HCT116 (cell line): ENCODE data around the gene TKFC. TPM values are rescaled to one million over a fixed set of nuclear protein-coding genes. Genes with fewer than 3 reads are reported as not detected.

Experiments used
- EGR1 ChIP-seq: IDR thresholded peaks from 2 replicates; pipeline ENCODE4 v1.6.1; 2012; ENCODE audit warnings: low read depth
- FOSL1 ChIP-seq: IDR thresholded peaks from 2 replicates; pipeline ENCODE4 v1.6.1; 2012; ENCODE audit warnings: low read depth
- POLR2AphosphoS5 ChIP-seq: IDR thresholded peaks from 2 replicates; pipeline ENCODE4 v1.6.1; 2011; ENCODE audit warnings: mild to moderate bottlenecking, low read depth, low read length, moderate library complexity
- RAD21 ChIP-seq: IDR thresholded peaks from 2 replicates; pipeline ENCODE4 v1.6.1; 2012; ENCODE audit warnings: low read depth, mild to moderate bottlenecking
- SIN3A ChIP-seq: IDR thresholded peaks from 2 replicates; pipeline ENCODE4 v1.6.1; 2012; ENCODE audit warnings: low read depth
- ZFX ChIP-seq: fragments of 450-650 bp; IDR thresholded peaks from 2 replicates; pipeline ENCODE4 v1.6.1; 2017
- total RNA-seq: library from RNA; stranded (reverse); gene quantifications from one replicate; pipeline ENCODE4 v1.2.1, GENCODE V29; 2021; ENCODE audit not compliant: unreplicated experiment
- TF ChIP-seq, protein P1 (sequence below): IDR thresholded peaks from 2 replicates; pipeline ENCODE4 v1.6.1; 2012; ENCODE audit warnings: low read depth
- TF ChIP-seq, protein P2 (sequence below): IDR thresholded peaks from 2 replicates; pipeline ENCODE4 v1.6.1; 2011; ENCODE audit warnings: mild to moderate bottlenecking, low read length, moderate library complexity; ENCODE audit not compliant: insufficient replicate concordance; ENCODE audit errors: extremely low read depth
- TF ChIP-seq, protein P3 (sequence below), 3 experiments: fragments of 200-600 bp in 1 of 3; sonication (generic) in 1 of 3; IDR thresholded peaks in 2 of 3; conservative IDR thresholded peaks in 1 of 3; 2 replicates each; pipeline ENCODE4 v1.5.1; 2012 to 2017; ENCODE audit warnings: low read depth in 2 of 3, low read length in 2 of 3, antibody characterized with exemption in 1 of 3, borderline replicate concordance in 1 of 3, control low read depth in 1 of 3, mild to moderate bottlenecking in 1 of 3, mixed read lengths in 1 of 3, mixed run types in 1 of 3, moderate library complexity in 1 of 3; ENCODE audit not compliant: insufficient read depth in 1 of 3

The TKFC gene
- total RNA-seq, 1 experiment from 2014 or later: 156 TPM

DNA sequence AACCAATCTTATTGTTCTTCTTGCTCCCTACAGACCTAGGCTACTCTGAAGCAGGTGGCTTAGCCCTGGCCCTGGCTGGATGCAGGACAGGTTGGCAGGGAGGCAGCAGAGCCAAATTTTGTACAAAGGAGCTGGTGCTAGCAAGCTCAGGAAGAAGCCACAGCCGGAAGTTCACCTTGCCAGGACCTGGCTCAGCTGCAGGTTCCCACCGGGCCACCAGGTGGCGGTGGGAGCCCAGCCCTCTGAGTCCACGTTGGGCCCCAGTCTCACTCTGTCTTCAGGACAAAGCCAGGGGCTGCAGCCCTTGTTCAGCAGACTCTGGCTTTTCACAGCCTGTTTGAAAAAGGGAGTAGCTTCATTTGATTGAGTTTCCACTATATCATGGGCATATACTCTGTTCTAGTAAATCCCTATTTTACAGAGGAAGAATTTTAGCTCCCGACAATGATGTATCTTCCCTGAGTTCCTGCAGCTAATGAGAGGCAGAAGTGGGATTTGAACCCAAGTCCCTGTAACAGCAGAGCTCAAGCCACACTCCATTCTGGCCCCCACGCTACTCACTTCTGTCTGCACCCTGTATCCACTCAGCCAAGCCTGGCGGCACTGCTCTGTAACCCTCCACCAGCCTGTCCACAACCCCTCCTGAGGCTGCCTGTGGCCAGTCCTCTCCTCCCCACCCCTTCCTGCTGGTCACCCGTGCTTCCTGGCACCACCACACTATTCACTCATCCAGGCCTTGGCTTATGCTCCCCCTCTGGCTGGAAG is 3.3 kb downstream of the TKFC start (continued):
- TF ChIP-seq, protein P1, sequence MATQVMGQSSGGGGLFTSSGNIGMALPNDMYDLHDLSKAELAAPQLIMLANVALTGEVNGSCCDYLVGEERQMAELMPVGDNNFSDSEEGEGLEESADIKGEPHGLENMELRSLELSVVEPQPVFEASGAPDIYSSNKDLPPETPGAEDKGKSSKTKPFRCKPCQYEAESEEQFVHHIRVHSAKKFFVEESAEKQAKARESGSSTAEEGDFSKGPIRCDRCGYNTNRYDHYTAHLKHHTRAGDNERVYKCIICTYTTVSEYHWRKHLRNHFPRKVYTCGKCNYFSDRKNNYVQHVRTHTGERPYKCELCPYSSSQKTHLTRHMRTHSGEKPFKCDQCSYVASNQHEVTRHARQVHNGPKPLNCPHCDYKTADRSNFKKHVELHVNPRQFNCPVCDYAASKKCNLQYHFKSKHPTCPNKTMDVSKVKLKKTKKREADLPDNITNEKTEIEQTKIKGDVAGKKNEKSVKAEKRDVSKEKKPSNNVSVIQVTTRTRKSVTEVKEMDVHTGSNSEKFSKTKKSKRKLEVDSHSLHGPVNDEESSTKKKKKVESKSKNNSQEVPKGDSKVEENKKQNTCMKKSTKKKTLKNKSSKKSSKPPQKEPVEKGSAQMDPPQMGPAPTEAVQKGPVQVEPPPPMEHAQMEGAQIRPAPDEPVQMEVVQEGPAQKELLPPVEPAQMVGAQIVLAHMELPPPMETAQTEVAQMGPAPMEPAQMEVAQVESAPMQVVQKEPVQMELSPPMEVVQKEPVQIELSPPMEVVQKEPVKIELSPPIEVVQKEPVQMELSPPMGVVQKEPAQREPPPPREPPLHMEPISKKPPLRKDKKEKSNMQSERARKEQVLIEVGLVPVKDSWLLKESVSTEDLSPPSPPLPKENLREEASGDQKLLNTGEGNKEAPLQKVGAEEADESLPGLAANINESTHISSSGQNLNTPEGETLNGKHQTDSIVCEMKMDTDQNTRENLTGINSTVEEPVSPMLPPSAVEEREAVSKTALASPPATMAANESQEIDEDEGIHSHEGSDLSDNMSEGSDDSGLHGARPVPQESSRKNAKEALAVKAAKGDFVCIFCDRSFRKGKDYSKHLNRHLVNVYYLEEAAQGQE: no peak
- TF ChIP-seq POLR2AphosphoS5 (peak; percentile 49; the same call in 1 of the 2 replicates), RAD21 (peak; percentile 90), FOSL1 (no peak), ZFX (no peak), EGR1 (no peak), SIN3A (no peak)
- TF ChIP-seq, protein P2, sequence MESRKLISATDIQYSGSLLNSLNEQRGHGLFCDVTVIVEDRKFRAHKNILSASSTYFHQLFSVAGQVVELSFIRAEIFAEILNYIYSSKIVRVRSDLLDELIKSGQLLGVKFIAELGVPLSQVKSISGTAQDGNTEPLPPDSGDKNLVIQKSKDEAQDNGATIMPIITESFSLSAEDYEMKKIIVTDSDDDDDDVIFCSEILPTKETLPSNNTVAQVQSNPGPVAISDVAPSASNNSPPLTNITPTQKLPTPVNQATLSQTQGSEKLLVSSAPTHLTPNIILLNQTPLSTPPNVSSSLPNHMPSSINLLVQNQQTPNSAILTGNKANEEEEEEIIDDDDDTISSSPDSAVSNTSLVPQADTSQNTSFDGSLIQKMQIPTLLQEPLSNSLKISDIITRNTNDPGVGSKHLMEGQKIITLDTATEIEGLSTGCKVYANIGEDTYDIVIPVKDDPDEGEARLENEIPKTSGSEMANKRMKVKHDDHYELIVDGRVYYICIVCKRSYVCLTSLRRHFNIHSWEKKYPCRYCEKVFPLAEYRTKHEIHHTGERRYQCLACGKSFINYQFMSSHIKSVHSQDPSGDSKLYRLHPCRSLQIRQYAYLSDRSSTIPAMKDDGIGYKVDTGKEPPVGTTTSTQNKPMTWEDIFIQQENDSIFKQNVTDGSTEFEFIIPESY: no peak
- TF ChIP-seq, protein P3, sequence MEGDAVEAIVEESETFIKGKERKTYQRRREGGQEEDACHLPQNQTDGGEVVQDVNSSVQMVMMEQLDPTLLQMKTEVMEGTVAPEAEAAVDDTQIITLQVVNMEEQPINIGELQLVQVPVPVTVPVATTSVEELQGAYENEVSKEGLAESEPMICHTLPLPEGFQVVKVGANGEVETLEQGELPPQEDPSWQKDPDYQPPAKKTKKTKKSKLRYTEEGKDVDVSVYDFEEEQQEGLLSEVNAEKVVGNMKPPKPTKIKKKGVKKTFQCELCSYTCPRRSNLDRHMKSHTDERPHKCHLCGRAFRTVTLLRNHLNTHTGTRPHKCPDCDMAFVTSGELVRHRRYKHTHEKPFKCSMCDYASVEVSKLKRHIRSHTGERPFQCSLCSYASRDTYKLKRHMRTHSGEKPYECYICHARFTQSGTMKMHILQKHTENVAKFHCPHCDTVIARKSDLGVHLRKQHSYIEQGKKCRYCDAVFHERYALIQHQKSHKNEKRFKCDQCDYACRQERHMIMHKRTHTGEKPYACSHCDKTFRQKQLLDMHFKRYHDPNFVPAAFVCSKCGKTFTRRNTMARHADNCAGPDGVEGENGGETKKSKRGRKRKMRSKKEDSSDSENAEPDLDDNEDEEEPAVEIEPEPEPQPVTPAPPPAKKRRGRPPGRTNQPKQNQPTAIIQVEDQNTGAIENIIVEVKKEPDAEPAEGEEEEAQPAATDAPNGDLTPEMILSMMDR (IDR thresholded peaks at IDR 0.05 in 2 of 3, conservative IDR thresholded peaks at IDR 0.05 in 1 of 3; ENCODE audit: borderline replicate concordance in 1 of 3, insufficient read depth in 1 of 3, low read depth in 2 of 3, low read length in 2 of 3): peak; percentile 88 to 97 (median 96)
- TF ChIP-seq, all 23 proteins: peak for 3
